ENCODE measurements around the gene NNMT.

DNA sequence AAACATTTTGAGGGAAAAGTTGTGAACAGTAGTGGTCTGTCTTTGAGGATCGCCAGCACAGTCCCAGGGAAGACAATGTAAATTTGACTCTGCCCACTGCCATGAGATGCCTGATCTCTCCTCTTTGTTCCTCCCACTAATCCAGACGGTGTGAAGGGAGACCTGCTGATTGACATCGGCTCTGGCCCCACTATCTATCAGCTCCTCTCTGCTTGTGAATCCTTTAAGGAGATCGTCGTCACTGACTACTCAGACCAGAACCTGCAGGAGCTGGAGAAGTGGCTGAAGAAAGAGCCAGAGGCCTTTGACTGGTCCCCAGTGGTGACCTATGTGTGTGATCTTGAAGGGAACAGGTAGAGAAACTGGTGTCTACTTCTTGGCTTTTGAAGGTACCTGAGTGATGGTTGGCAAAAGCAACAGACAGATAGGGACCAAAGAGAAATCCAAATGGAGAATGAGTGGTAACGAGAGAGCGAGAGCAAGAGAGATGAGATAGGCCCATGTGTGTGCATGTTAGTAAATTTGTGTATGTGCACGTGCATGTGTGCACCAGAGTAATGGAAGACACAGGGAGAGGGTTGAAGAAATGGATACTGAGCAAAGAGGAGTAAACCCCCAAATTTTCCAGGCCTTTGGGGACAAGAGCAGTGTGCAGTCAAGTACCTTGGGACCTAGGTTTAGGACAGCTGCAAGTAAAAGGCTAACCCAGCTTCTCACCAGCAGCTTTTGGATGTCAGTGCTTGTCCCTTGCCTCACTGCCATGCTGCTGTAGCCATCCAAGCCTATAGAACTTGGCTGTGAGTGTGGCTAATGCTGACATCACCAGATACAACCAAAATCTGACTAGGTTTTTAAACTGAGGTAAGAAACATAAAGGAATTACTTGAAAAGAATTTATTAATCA, 1.9 kb downstream of the NNMT start:
- TF ChIP-seq EZH2 (IDR thresholded peaks at IDR 0.05) (no peak), POLR2AphosphoS5 (IDR thresholded peaks at IDR 0.05; ENCODE audit: borderline replicate concordance, low read depth, low read length) (no peak)

All from SK-N-MC (cell line).